HepG2 (cell line): Measurements from ENCODE around the gene MCRIP2. TPM values are rescaled to one million over a fixed set of nuclear protein-coding genes. Genes with fewer than 3 reads are reported as not detected.

Experiments
- ATAC-seq: fragments of 200-7000 bp; cut with Tn5 transposase; 3 replicates; pipeline ENCODE4 v1.9.1; 2020; ENCODE audit warnings: mild to moderate bottlenecking, moderate library complexity
- BruUV-seq: library from RNA; stranded (reverse); fragments of 400-500 nt; replicated peaks from 2 replicates; lab custom pipeline; 2021; lab: Mats Ljungman, UMichigan
- CTCF ChIA-PET: fragments of 300-600 bp; formaldehyde crosslinking; extraction: SDS; loops from one replicate; lab custom pipeline; 2021; ENCODE audit warnings: low total read pairs, inconsistent platforms, low intra/inter-chr PET ratio; lab: Yijun Ruan, JAX
- POLR2A ChIA-PET: fragments of 350-600 bp; sonication (Branson Sonifier 250); formaldehyde crosslinking; loops from one replicate; lab custom pipeline; 2020; ENCODE audit warnings: antibody characterized with exemption, inconsistent platforms; lab: Yijun Ruan, JAX
- DNase-seq: peaks from one replicate; pipeline ENCODE4 v3.0.0-alpha.2; 2015; ENCODE audit warnings: low spot score
- FAIRE-seq: peaks from 3 replicates; lab custom pipeline; 2011; peaks lifted over from hg19 to GRCh38; lab: Jason Lieb, UNC
- H2AFZ ChIP-seq: one replicate; pipeline ENCODE4 v1.6.1; 2011; ENCODE audit warnings: low read length, inconsistent platforms
- H3K27ac ChIP-seq: fragments of 300-600 bp; 3 replicates; pipeline ENCODE4 v1.8.0; 2011; ENCODE audit warnings: mixed run types, mild to moderate bottlenecking, mixed read lengths, low read length, inconsistent platforms; ENCODE audit not compliant: insufficient read depth; ENCODE audit errors: extremely low read length
- H3K27me3 ChIP-seq, 2 experiments: fragments of 200-600 bp in 1 of 2; 2 replicates in 1 of 2; 3 replicates in 1 of 2; pipeline versions ENCODE4 v1.6.0 to v1.8.0; 2011; ENCODE audit warnings: low read length in 2 of 2, mild to moderate bottlenecking in 2 of 2, moderate library complexity in 2 of 2, inconsistent platforms in 1 of 2; ENCODE audit not compliant: insufficient read depth in 2 of 2, control insufficient read depth in 1 of 2
- H3K36me3 ChIP-seq, 2 experiments: fragments of 200-600 bp in 1 of 2; replicated peaks in 1 of 2; 2 replicates in 1 of 2; 3 replicates in 1 of 2; pipeline versions ENCODE4 v1.5.1 to v1.8.0; 2011; ENCODE audit warnings: low read length in 2 of 2, inconsistent platforms in 1 of 2; ENCODE audit not compliant: insufficient read depth in 2 of 2, control insufficient read depth in 1 of 2
- H3K4me1 ChIP-seq: 2 replicates; pipeline ENCODE4 v1.5.1; 2012; ENCODE audit warnings: low read length, inconsistent platforms; ENCODE audit not compliant: insufficient read depth
- H3K4me2 ChIP-seq: 2 replicates; pipeline ENCODE4 v1.6.0; 2011; ENCODE audit warnings: low read depth, low read length, inconsistent platforms
- H3K4me3 ChIP-seq, 3 experiments: fragments of 200-600 bp in 1 of 3; sonication (generic), shearing (Covaris generic) in 1 of 3; replicated peaks in 1 of 3; 2 replicates each; pipeline ENCODE4 v1.5.1; 2011 to 2016; ENCODE audit warnings: low read length in 3 of 3, inconsistent platforms in 2 of 3, low read depth in 2 of 3, mild to moderate bottlenecking in 2 of 3, control low read depth in 1 of 3, mixed read lengths in 1 of 3; ENCODE audit not compliant: insufficient read depth in 1 of 3
- H3K79me2 ChIP-seq: one replicate; pipeline ENCODE4 v1.6.1; 2011; ENCODE audit warnings: low read length, inconsistent platforms; ENCODE audit not compliant: insufficient read depth
- H3K9ac ChIP-seq: 2 replicates; pipeline ENCODE4 v1.6.0; 2011; ENCODE audit warnings: mild to moderate bottlenecking, low read depth, low read length, inconsistent platforms; ENCODE audit not compliant: insufficient read depth
- H3K9me3 ChIP-seq: 2 replicates; pipeline ENCODE4 v1.5.1; 2012; ENCODE audit warnings: mild to moderate bottlenecking, low read length
- H4K20me1 ChIP-seq: 2 replicates; pipeline ENCODE4 v1.6.0; 2011; ENCODE audit warnings: inconsistent platforms, mild to moderate bottlenecking, low read length, moderate library complexity; ENCODE audit not compliant: insufficient read depth
- GPN1 ChIP-seq: sonication (generic); formaldehyde crosslinking; IDR thresholded peaks from 2 replicates; pipeline ENCODE4 v1.5.1; 2020; ENCODE audit warnings: missing genetic modification reagents, borderline replicate concordance
- KLF12 ChIP-seq: sonication (generic); formaldehyde crosslinking; IDR thresholded peaks from 2 replicates; pipeline ENCODE4 v1.4.0; 2020; ENCODE audit warnings: missing genetic modification reagents, borderline replicate concordance
- ZNF710 ChIP-seq: sonication (generic); formaldehyde crosslinking; IDR thresholded peaks from 2 replicates; pipeline ENCODE4 v1.5.0; 2020; ENCODE audit warnings: mild to moderate bottlenecking, missing genetic modification reagents, borderline replicate concordance
- WGBS: methylation state at CpG from one replicate; pipeline ENCODE4 v1.1.6; 2017; ENCODE audit warnings: low lambda C conversion rate; 5-methylcytosine and 5-hydroxymethylcytosine counted together
- in situ Hi-C: cut with HindIII; loops from 2 replicates; pipeline ENCODE4 v1.10.0; 2017; ENCODE audit warnings: low pct_unique_long_range_greater_than_20kb; ENCODE audit not compliant: extremely low pct_ligation_motif_present
- intact Hi-C: fragments of 100-400 bp; cut with micrococcal nuclease; formaldehyde crosslinking; loops from one replicate; pipeline ENCODE4 v1.10.0; 2022; ENCODE audit not compliant: unreplicated experiment
- polyA plus RNA-seq, 8 experiments: library from polyadenylated mRNA; depleted of rRNA in 3 of 8; stranded (reverse) in 7 of 8; unstranded in 1 of 8; fragments of >200 nt; fragmentation: Illumina TruSeq in 4 of 8; extraction: Trizol in 4 of 8; gene quantifications; 2 replicates each; pipeline versions ENCODE4 v1.2.1 to v1.2.3, GENCODE V29; 2011 to 2016; ENCODE audit warnings: low read depth in 4 of 8, missing spikeins in 1 of 8, mixed read lengths in 1 of 8; ENCODE audit not compliant: insufficient read depth in 1 of 8
- total RNA-seq, 5 experiments: library from RNA; depleted of rRNA; stranded (reverse); fragments of >200 nt; fragmentation: Illumina TruSeq; extraction: Trizol; gene quantifications; 2 replicates each; pipeline ENCODE4 v1.2.3, GENCODE V29; 2016; ENCODE audit warnings: low read depth in 1 of 5
- TF ChIP-seq, protein P1 (sequence below): sonication (generic); formaldehyde crosslinking; IDR thresholded peaks from 2 replicates; pipeline ENCODE4 v1.8.0; 2022; ENCODE audit warnings: missing genetic modification reagents, mild to moderate bottlenecking, inconsistent platforms, borderline replicate concordance

The MCRIP2 gene
- total and polyA plus RNA-seq, 2 of the 13 experiments (the other 11 are each of a cell fraction or from before 2014, with no cell fraction given): 39.6 to 76.7 TPM

GRCh38 chr16:631808-632358, 9.7 kb upstream of the MCRIP2 start:
- ATAC-seq (no peak), DNase-seq (no peak), FAIRE-seq (no peak)
- intact Hi-C loops: no loop called here
- Histone ChIP-seq H3K4me3 (no peak overlapping the region), H3K36me3 (peaks cover 3 to 4% of the 10 kb centered on the region in 2 experiments; a peak in 2 of 5 replicates), H3K9me3 (no peaks in the 10 kb centered on the region), H3K9ac (no peak overlapping the region), H3K4me2 (no peak overlapping the region), H3K4me1 (peaks cover 31% of the 10 kb centered on the region), H3K27me3 (no peaks in the 10 kb centered on the region), H4K20me1 (no peaks in the 10 kb centered on the region), H2AFZ (no peak overlapping the region), H3K79me2 (peaks cover 6% of the 10 kb centered on the region), H3K27ac (no peak overlapping the region)
- WGBS: 85% methylated on average over 9 of the region's 9 CpGs
- in situ Hi-C loops: no loop called here
- no TSS peak for BruUV-seq
- no peak for TF ChIP-seq KLF12 (CRISPR knock-in tag)
- peak; percentile 21; the same call in 1 of the 2 replicates for TF ChIP-seq ZNF710
- TF ChIP-seq, protein P1, sequence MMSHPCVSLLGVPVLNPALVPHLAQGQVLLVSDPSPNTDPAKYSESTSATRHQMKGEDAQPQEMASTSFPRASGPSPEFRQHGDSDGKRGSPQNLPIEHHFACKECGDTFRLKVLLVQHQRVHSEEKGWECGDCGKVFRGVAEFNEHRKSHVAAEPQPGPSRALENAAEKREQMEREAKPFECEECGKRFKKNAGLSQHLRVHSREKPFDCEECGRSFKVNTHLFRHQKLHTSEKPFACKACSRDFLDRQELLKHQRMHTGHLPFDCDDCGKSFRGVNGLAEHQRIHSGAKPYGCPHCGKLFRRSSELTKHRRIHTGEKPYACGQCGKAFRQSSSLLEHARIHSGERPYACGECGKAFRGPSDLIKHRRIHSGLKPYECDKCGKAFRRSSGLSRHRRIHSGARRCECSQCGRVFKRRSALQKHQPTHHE (CRISPR knock-in tag): no peak
- no peak for TF ChIP-seq GPN1
- ChIA-PET POLR2A (no interaction called here), CTCF (no interaction called here)
